CD4-positive, alpha-beta T cell (primary cell): ENCODE results near the gene TMEM179. TPM values are rescaled to one million over a fixed set of nuclear protein-coding genes. Genes with fewer than 3 reads are reported as not detected.

Experiments used
- ATAC-seq: fragments of 200-7000 bp; cut with Tn5 transposase; one replicate; pipeline ENCODE4 v1.10.0; 2022; ENCODE audit warnings: mild to moderate bottlenecking; ENCODE audit not compliant: poor library complexity
- CTCF ChIA-PET: fragments of 350-600 bp; sonication (Branson Sonifier 250); formaldehyde crosslinking; loops from one replicate; lab custom pipeline; 2021; ENCODE audit warnings: antibody characterized with exemption, inconsistent platforms; lab: Charles Lee
- POLR2A ChIA-PET: fragments of 350-600 bp; sonication (Branson Sonifier 250); formaldehyde crosslinking; loops from one replicate; lab custom pipeline; 2021; ENCODE audit warnings: antibody characterized with exemption, inconsistent platforms; lab: Charles Lee
- DNase-seq, 14 experiments: peaks; one replicate each; pipeline ENCODE4 v3.0.0-alpha.2; 2013 to 2020; ENCODE audit warnings: mixed read lengths in 2 of 14
- H3K27ac ChIP-seq, 2 donors: one replicate each; pipeline versions ENCODE4 v1.5.1 to v1.7.0; 2013; ENCODE audit warnings: low read length in 2 of 2, low read depth in 1 of 2, mild to moderate bottlenecking in 1 of 2
- H3K27me3 ChIP-seq, 2 experiments: 1 replicate in 1 of 2; 2 replicates in 1 of 2; pipeline versions ENCODE4 v1.6.1 to v1.7.0; 2013; ENCODE audit warnings: low read length in 2 of 2, control low read depth in 1 of 2, mild to moderate bottlenecking in 1 of 2, moderate library complexity in 1 of 2; ENCODE audit not compliant: insufficient read depth in 2 of 2, control insufficient read depth in 1 of 2
- H3K36me3 ChIP-seq: one replicate; pipeline ENCODE4 v1.6.1; 2013; ENCODE audit warnings: low read length, control low read depth; ENCODE audit not compliant: insufficient read depth
- H3K4me1 ChIP-seq: one replicate; pipeline ENCODE4 v1.6.1; 2013; ENCODE audit warnings: low read length, control low read depth; ENCODE audit not compliant: insufficient read depth
- H3K4me3 ChIP-seq: one replicate; pipeline ENCODE4 v1.5.1; 2013; ENCODE audit warnings: mild to moderate bottlenecking, low read length, moderate library complexity
- H3K9me3 ChIP-seq, 2 experiments: 1 replicate in 1 of 2; 2 replicates in 1 of 2; pipeline versions ENCODE4 v1.6.1 to v1.7.0; 2013; ENCODE audit warnings: low read length in 2 of 2, mild to moderate bottlenecking in 2 of 2, control low read depth in 1 of 2, moderate library complexity in 1 of 2; ENCODE audit not compliant: control insufficient read depth in 1 of 2, insufficient read depth in 1 of 2
- H3K27ac Mint-ChIP-seq: one replicate; pipeline ENCODE4 v1.8.0; 2020; ENCODE audit warnings: mixed read lengths
- H3K27me3 Mint-ChIP-seq: one replicate; pipeline ENCODE4 v1.8.0; 2021; ENCODE audit warnings: mixed read lengths
- H3K36me3 Mint-ChIP-seq: one replicate; pipeline ENCODE4 v1.8.0; 2021; ENCODE audit warnings: low read depth, mixed read lengths
- H3K4me1 Mint-ChIP-seq: one replicate; pipeline ENCODE4 v1.8.0; 2021; ENCODE audit warnings: low read depth, mixed read lengths
- H3K4me3 Mint-ChIP-seq: one replicate; pipeline ENCODE4 v1.8.0; 2020; ENCODE audit warnings: mild to moderate bottlenecking, mixed read lengths
- H3K9me3 Mint-ChIP-seq: one replicate; pipeline ENCODE4 v1.8.0; 2020; ENCODE audit warnings: mixed read lengths
- intact Hi-C, 2 experiments: fragments of 100-400 bp; cut with DNase I in 1 of 2; cut with micrococcal nuclease in 1 of 2; formaldehyde crosslinking; loops; one replicate each; pipeline versions ENCODE4 v1.15.1 to v1.9.0; 2023 to 2025; cut with DNase I, micrococcal nuclease
- total RNA-seq, 174 experiments: library from RNA in 2 of 174; stranded (reverse) in 2 of 174; gene quantifications; one replicate each; pipeline ENCODE4 v1.2.3 and lab custom pipeline; 2021 to 2026
- TF ChIP-seq, protein P1 (sequence below): fragments of 200-600 bp; IDR thresholded peaks from one replicate; pipeline ENCODE4 v1.8.0; 2022; ENCODE audit warnings: antibody characterized with exemption, mild to moderate bottlenecking

The TMEM179 gene
- total RNA-seq, 2 experiments from 2014 or later: not detected

DNA sequence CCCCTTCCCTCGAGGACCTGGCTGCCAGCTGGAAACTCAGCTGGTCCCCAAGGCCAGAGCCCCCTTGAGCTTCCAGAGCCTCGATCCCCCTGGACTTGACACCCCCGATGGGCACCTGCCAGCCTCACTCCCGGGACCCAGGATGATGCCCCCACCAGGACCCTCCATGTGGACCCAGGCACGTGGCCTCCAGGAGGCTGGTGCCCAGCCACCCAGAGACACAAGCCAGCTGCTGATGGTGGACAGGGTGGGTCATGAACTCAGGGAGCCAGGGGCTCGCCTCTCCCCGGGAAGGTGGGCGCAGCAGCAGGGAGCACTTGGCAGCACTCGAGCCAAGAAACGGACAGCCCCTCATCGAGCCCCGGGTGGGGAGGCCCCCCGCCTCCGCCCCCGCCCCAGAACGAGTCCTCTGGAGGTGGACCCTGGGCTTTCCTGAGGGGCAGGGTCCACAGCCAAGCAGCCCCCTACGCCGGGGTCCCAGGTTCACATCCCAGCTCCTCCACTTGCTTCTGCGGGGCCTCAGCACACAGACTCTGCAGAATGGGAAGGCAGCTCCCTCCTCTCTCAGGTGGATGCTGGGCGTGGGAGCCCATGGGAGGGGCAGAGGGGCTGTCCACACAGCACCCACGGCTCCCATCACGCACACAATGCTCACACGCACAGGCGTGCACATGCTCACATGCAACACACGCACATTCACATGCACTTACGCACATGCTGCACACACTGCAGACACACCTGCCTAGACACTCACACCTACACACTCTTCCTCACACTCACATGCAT is 12.9 kb downstream of the TMEM179 start:
- Mint-ChIP-seq H3K36me3 (no peaks in the 10 kb centered on the region), H3K27me3 (peaks cover 8% of the 10 kb centered on the region), H3K4me1 (no peaks in the 10 kb centered on the region), H3K9me3 (no peaks in the 10 kb centered on the region), H3K4me3 (no peak overlapping the region), H3K27ac (no peak overlapping the region)
- no peaks in the 10 kb centered on the region for H3K4me1 ChIP-seq
- intact Hi-C loops: no loop called here
- TF ChIP-seq, protein P1, sequence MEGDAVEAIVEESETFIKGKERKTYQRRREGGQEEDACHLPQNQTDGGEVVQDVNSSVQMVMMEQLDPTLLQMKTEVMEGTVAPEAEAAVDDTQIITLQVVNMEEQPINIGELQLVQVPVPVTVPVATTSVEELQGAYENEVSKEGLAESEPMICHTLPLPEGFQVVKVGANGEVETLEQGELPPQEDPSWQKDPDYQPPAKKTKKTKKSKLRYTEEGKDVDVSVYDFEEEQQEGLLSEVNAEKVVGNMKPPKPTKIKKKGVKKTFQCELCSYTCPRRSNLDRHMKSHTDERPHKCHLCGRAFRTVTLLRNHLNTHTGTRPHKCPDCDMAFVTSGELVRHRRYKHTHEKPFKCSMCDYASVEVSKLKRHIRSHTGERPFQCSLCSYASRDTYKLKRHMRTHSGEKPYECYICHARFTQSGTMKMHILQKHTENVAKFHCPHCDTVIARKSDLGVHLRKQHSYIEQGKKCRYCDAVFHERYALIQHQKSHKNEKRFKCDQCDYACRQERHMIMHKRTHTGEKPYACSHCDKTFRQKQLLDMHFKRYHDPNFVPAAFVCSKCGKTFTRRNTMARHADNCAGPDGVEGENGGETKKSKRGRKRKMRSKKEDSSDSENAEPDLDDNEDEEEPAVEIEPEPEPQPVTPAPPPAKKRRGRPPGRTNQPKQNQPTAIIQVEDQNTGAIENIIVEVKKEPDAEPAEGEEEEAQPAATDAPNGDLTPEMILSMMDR: no peak
- ATAC-seq (no peak), DNase-seq (no peak)
- no peak overlapping the region for H3K27ac ChIP-seq
- no peaks in the 10 kb centered on the region for H3K27me3 ChIP-seq
- H3K9me3 ChIP-seq: peaks cover 0 to 8% of the 10 kb centered on the region in 2 experiments
- CTCF ChIA-PET: no interaction called here
- no peak overlapping the region for H3K4me3 ChIP-seq
- POLR2A ChIA-PET: no interaction called here
- H3K36me3 ChIP-seq: no peaks in the 10 kb centered on the region

DNA sequence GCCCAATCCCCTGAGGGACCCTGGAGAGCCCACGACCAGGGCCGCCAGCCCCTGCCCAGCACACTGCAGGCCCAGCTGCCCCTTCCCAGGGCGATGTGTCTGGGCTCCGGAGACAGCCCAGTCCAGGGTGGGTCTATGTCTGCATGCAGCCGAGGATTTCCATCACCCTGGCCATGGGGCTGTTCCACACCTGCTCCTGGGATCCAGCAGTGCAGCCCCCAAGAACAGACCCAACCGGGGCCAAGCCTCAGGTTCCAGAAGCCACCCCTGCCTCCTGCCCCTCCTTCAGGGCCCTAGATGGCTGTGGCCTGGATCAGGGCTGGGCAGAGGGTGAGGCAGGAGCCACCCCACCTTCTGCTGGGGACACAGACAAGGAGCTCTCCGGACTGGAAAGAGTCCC is 13.5 kb downstream of the TMEM179 start:
- Histone ChIP-seq H3K4me1 (no peaks in the 10 kb centered on the region), H3K9me3 (peaks cover 0 to 8% of the 10 kb centered on the region in 2 experiments), H3K27ac (no peak overlapping the region), H3K4me3 (no peak overlapping the region), H3K27me3 (no peaks in the 10 kb centered on the region), H3K36me3 (no peaks in the 10 kb centered on the region)
- ATAC-seq (no peak), DNase-seq (no peak)
- TF ChIP-seq, protein P1: no peak
- H3K27me3 Mint-ChIP-seq: peaks cover 12% of the 10 kb centered on the region
- H3K4me1 Mint-ChIP-seq: no peaks in the 10 kb centered on the region
- ChIA-PET CTCF (interaction anchor here (0.6 kb wide), 1 partner anchor 336 kb away, joined by 4 read pairs; no protein-coding TSS in a partner anchor), POLR2A (no interaction called here)
- no peaks in the 10 kb centered on the region for H3K9me3 Mint-ChIP-seq
- H3K27ac Mint-ChIP-seq: no peak overlapping the region
- no peaks in the 10 kb centered on the region for H3K36me3 Mint-ChIP-seq
- intact Hi-C loops: no loop called here
- no peak overlapping the region for H3K4me3 Mint-ChIP-seq

DNA sequence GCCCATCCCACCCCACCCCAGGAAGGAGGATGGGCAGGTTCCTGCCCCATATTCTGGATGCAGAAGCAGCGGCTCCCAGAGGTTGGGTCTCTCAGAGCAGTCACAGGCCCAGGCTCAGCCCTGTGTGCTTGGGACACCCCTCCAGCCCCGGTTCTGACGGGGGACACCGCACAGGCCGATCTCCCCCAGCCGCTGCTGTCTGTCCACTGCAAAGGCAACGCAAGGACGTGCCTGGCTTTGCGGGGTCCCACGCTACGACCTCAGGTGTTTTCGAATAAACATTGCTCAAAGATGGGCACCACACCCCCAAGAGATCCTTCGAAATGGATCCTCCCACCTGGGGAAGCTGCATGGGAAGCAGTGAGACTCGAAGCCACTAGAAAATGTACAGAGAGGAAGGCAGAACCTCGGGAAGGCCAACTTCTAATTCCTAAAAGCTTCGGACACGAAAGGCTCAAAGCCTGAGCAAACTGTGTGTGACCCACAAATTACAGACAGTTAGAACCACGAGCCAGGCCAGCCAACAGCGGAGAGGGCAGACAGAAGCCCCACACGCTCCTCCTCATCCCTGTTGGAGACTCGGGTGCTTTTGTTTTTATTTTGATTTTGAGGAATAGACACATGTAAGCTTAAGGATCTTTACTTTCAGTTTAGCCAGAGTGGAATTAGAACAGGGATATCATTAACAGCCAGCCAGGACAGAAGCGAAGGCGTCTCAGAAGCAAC is 14.2 kb downstream of the TMEM179 start:
- CTCF ChIA-PET: interaction anchor here (0.6 kb wide), 1 partner anchor 335 kb away, joined by 4 read pairs; no protein-coding TSS in a partner anchor
- peaks cover 13% of the 10 kb centered on the region for H3K27me3 Mint-ChIP-seq
- no peaks in the 10 kb centered on the region for H3K4me1 Mint-ChIP-seq
- H3K27ac Mint-ChIP-seq: no peak overlapping the region
- Histone ChIP-seq H3K9me3 (peaks cover 0 to 8% of the 10 kb centered on the region in 2 experiments), H3K36me3 (no peaks in the 10 kb centered on the region), H3K27me3 (no peaks in the 10 kb centered on the region), H3K4me1 (no peaks in the 10 kb centered on the region), H3K27ac (no peak overlapping the region), H3K4me3 (no peak overlapping the region)
- ATAC-seq (no peak), DNase-seq (no peak)
- TF ChIP-seq, protein P1: no peak
- no peaks in the 10 kb centered on the region for H3K36me3 Mint-ChIP-seq
- intact Hi-C loops: no loop called here
- POLR2A ChIA-PET: no interaction called here
- H3K9me3 Mint-ChIP-seq: no peaks in the 10 kb centered on the region
- no peak overlapping the region for H3K4me3 Mint-ChIP-seq
